K562 (cell line): ENCODE results near the gene MGAT4C.

Experiments used
- MEF2D ChIP-seq: conservative IDR thresholded peaks from 2 replicates; pipeline ENCODE4 v1.6.1; 2016; ENCODE audit warnings: low read depth, missing genetic modification characterization, missing compliant biosample characterization
- POLR2AphosphoS5 ChIP-seq: IDR thresholded peaks from 2 replicates; pipeline ENCODE4 v1.6.1; 2011; ENCODE audit warnings: mild to moderate bottlenecking, low read depth, low read length, moderate library complexity; ENCODE audit not compliant: control insufficient read depth, insufficient read depth
- ZKSCAN1 ChIP-seq: fragments of 150-350 bp; IDR thresholded peaks from 2 replicates; pipeline ENCODE4 v1.6.1; 2016; ENCODE audit warnings: low read depth, low read length

DNA sequence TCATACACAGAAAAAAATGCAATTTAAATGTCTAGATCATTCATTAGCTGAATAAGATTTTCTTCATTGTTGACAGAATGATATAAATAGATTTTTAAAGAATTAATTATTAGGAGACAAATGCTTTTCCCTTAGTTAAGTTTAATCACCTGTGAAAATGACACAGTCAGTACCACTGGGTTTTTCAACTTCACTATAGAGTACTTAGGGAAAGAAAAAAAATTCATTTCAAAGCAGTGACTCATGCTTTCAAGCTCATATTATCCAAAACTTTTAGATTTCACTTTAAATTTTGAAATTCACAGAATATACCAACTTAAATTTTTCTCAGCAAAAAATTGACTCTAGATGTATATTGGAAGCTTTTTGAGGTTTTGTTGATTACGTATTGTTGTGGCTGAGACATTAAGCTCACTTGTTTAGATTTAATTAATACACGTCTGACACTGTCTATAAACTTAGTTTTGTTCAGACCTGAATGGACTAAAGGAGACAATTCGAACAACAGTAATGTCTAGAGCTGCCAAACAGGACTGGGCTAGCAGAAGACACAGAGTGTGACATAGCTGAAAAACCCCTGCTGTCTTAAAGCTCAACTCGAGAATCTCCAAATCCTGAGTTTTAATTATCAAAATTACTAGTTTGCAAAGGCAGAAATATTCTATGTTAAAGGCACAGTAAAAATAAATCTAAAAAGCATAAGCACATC is 1.6 kb downstream of the MGAT4C start:
- no peak for TF ChIP-seq MEF2D (tag)
- no peak for TF ChIP-seq ZKSCAN1
- TF ChIP-seq POLR2AphosphoS5: no peak
